ENCODE results near the gene MPV17.

GRCh38 chr2:27298391-27299080, 24.4 kb downstream of the MPV17 start:
- TF ChIP-seq, protein P1, sequence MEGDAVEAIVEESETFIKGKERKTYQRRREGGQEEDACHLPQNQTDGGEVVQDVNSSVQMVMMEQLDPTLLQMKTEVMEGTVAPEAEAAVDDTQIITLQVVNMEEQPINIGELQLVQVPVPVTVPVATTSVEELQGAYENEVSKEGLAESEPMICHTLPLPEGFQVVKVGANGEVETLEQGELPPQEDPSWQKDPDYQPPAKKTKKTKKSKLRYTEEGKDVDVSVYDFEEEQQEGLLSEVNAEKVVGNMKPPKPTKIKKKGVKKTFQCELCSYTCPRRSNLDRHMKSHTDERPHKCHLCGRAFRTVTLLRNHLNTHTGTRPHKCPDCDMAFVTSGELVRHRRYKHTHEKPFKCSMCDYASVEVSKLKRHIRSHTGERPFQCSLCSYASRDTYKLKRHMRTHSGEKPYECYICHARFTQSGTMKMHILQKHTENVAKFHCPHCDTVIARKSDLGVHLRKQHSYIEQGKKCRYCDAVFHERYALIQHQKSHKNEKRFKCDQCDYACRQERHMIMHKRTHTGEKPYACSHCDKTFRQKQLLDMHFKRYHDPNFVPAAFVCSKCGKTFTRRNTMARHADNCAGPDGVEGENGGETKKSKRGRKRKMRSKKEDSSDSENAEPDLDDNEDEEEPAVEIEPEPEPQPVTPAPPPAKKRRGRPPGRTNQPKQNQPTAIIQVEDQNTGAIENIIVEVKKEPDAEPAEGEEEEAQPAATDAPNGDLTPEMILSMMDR (conservative IDR thresholded peaks at IDR 0.05), result no peak
- no peak for TF ChIP-seq ZFX (IDR thresholded peaks at IDR 0.05)

All from C4-2B (cell line).